CD4-positive, alpha-beta T cell (primary cell): ENCODE measurements around the gene GALE. TPM values are rescaled to one million over a fixed set of nuclear protein-coding genes. Genes with fewer than 3 reads are reported as not detected.
"Not testable (repeated sequence)": the region's sequence is repeated elsewhere in the genome, so short reads cannot be mapped to it uniquely, and the experiment has no call there.

Experiments used
- ATAC-seq: fragments of 200-7000 bp; cut with Tn5 transposase; one replicate; pipeline ENCODE4 v1.10.0; 2022; ENCODE audit warnings: mild to moderate bottlenecking; ENCODE audit not compliant: poor library complexity
- CTCF ChIA-PET: fragments of 350-600 bp; sonication (Branson Sonifier 250); formaldehyde crosslinking; loops from one replicate; lab custom pipeline; 2021; ENCODE audit warnings: antibody characterized with exemption, inconsistent platforms; lab: Charles Lee
- POLR2A ChIA-PET: fragments of 350-600 bp; sonication (Branson Sonifier 250); formaldehyde crosslinking; loops from one replicate; lab custom pipeline; 2021; ENCODE audit warnings: antibody characterized with exemption, inconsistent platforms; lab: Charles Lee
- DNase-seq, 14 experiments: peaks; one replicate each; pipeline ENCODE4 v3.0.0-alpha.2; 2013 to 2020; ENCODE audit warnings: mixed read lengths in 2 of 14
- H3K27ac ChIP-seq, 2 donors: one replicate each; pipeline versions ENCODE4 v1.5.1 to v1.7.0; 2013; ENCODE audit warnings: low read length in 2 of 2, low read depth in 1 of 2, mild to moderate bottlenecking in 1 of 2
- H3K27me3 ChIP-seq, 2 experiments: 1 replicate in 1 of 2; 2 replicates in 1 of 2; pipeline versions ENCODE4 v1.6.1 to v1.7.0; 2013; ENCODE audit warnings: low read length in 2 of 2, control low read depth in 1 of 2, mild to moderate bottlenecking in 1 of 2, moderate library complexity in 1 of 2; ENCODE audit not compliant: insufficient read depth in 2 of 2, control insufficient read depth in 1 of 2
- H3K36me3 ChIP-seq: one replicate; pipeline ENCODE4 v1.6.1; 2013; ENCODE audit warnings: low read length, control low read depth; ENCODE audit not compliant: insufficient read depth
- H3K4me1 ChIP-seq: one replicate; pipeline ENCODE4 v1.6.1; 2013; ENCODE audit warnings: low read length, control low read depth; ENCODE audit not compliant: insufficient read depth
- H3K4me3 ChIP-seq: one replicate; pipeline ENCODE4 v1.5.1; 2013; ENCODE audit warnings: mild to moderate bottlenecking, low read length, moderate library complexity
- H3K9me3 ChIP-seq, 2 experiments: 1 replicate in 1 of 2; 2 replicates in 1 of 2; pipeline versions ENCODE4 v1.6.1 to v1.7.0; 2013; ENCODE audit warnings: low read length in 2 of 2, mild to moderate bottlenecking in 2 of 2, control low read depth in 1 of 2, moderate library complexity in 1 of 2; ENCODE audit not compliant: control insufficient read depth in 1 of 2, insufficient read depth in 1 of 2
- H3K27ac Mint-ChIP-seq: one replicate; pipeline ENCODE4 v1.8.0; 2020; ENCODE audit warnings: mixed read lengths
- H3K27me3 Mint-ChIP-seq: one replicate; pipeline ENCODE4 v1.8.0; 2021; ENCODE audit warnings: mixed read lengths
- H3K36me3 Mint-ChIP-seq: one replicate; pipeline ENCODE4 v1.8.0; 2021; ENCODE audit warnings: low read depth, mixed read lengths
- H3K4me1 Mint-ChIP-seq: one replicate; pipeline ENCODE4 v1.8.0; 2021; ENCODE audit warnings: low read depth, mixed read lengths
- H3K4me3 Mint-ChIP-seq: one replicate; pipeline ENCODE4 v1.8.0; 2020; ENCODE audit warnings: mild to moderate bottlenecking, mixed read lengths
- H3K9me3 Mint-ChIP-seq: one replicate; pipeline ENCODE4 v1.8.0; 2020; ENCODE audit warnings: mixed read lengths
- CTCF ChIP-seq: fragments of 200-600 bp; IDR thresholded peaks from one replicate; pipeline ENCODE4 v1.8.0; 2022; ENCODE audit warnings: antibody characterized with exemption, mild to moderate bottlenecking
- intact Hi-C, 2 experiments: fragments of 100-400 bp; cut with DNase I in 1 of 2; cut with micrococcal nuclease in 1 of 2; formaldehyde crosslinking; loops; one replicate each; pipeline versions ENCODE4 v1.15.1 to v1.9.0; 2023 to 2025; cut with DNase I, micrococcal nuclease
- total RNA-seq, 174 experiments: library from RNA in 2 of 174; stranded (reverse) in 2 of 174; gene quantifications; one replicate each; pipeline ENCODE4 v1.2.3 and lab custom pipeline; 2021 to 2026

GALE gene
- total RNA-seq, 2 experiments from 2014 or later: 5.4 to 6.9 TPM

GRCh38 chr1:23796466-23797271, 3.9 kb downstream of the GALE start:
- CTCF ChIA-PET: no interaction called here
- no peaks in the 10 kb centered on the region for H3K27me3 Mint-ChIP-seq

GRCh38 chr1:23795676-23796465, 4.7 kb downstream of the GALE start:
- Histone ChIP-seq H3K27me3 (no peaks in the 10 kb centered on the region), H3K36me3 (peaks cover 33% of the 10 kb centered on the region), H3K4me1 (peaks cover 38% of the 10 kb centered on the region), H3K9me3 (no peaks in the 10 kb centered on the region), H3K4me3 (no peak overlapping the region), H3K27ac (no peak overlapping the region)
- Mint-ChIP-seq H3K36me3 (peaks cover 31% of the 10 kb centered on the region), H3K9me3 (no peaks in the 10 kb centered on the region), H3K4me3 (no peak overlapping the region), H3K4me1 (peaks cover 30% of the 10 kb centered on the region), H3K27me3 (no peaks in the 10 kb centered on the region), H3K27ac (peak overlapping the region; percentile 49)
- no peak for ATAC-seq
- no peak for DNase-seq
- ChIA-PET CTCF (no interaction called here), POLR2A (no interaction called here)
- no peak for TF ChIP-seq CTCF
- intact Hi-C loops: loop anchor here in 1 of 2 experiments (10.0 kb wide), 1 partner anchor 1449 kb away; the partner anchor contains the start of gene RSRP1

More at GRCh38 chr1:23796466-23797271, 3.9 kb downstream of the GALE start:
- H3K27me3 ChIP-seq: no peaks in the 10 kb centered on the region
- Mint-ChIP-seq H3K27ac (no peak overlapping the region), H3K36me3 (peaks cover 23% of the 10 kb centered on the region), H3K4me1 (peaks cover 27% of the 10 kb centered on the region), H3K9me3 (no peaks in the 10 kb centered on the region), H3K4me3 (peak overlapping the region; percentile 51)
- TF ChIP-seq CTCF: no peak
- DNase-seq (no peak), ATAC-seq (no peak)
- H3K4me1 ChIP-seq: peaks cover 42% of the 10 kb centered on the region
- no peaks in the 10 kb centered on the region for H3K9me3 ChIP-seq
- H3K4me3 ChIP-seq: no peak overlapping the region
- intact Hi-C loops: loop anchor here in 1 of 2 experiments (10.0 kb wide), 1 partner anchor 1448 kb away; the partner anchor contains the start of gene RSRP1
- POLR2A ChIA-PET: no interaction called here
- H3K27ac ChIP-seq: no peak overlapping the region
- peaks cover 33% of the 10 kb centered on the region for H3K36me3 ChIP-seq

GRCh38 chr1:23794732-23795182, 5.8 kb downstream of the GALE start:
- Mint-ChIP-seq H3K36me3 (peaks cover 34% of the 10 kb centered on the region), H3K4me1 (peaks cover 30% of the 10 kb centered on the region), H3K4me3 (peak overlapping the region; percentile 25)
- H3K4me3 ChIP-seq, H3K27me3 ChIP-seq, POLR2A ChIA-PET, H3K9me3 ChIP-seq, H3K27ac ChIP-seq, H3K27me3 Mint-ChIP-seq, ATAC-seq, H3K9me3 Mint-ChIP-seq, DNase-seq, H3K27ac Mint-ChIP-seq: not testable (repeated sequence)
- CTCF ChIA-PET: interaction anchor here (1.9 kb wide), 1 partner anchor 23 kb away, joined by 4 read pairs; no protein-coding TSS in a partner anchor
- H3K4me1 ChIP-seq: peaks cover 45% of the 10 kb centered on the region
- intact Hi-C loops: loop anchor here in 1 of 2 experiments (10.0 kb wide), 1 partner anchor 1450 kb away; the partner anchor contains the start of gene RSRP1
- H3K36me3 ChIP-seq: peaks cover 33% of the 10 kb centered on the region
